Measurements from ENCODE around the gene NRP2.

DNA sequence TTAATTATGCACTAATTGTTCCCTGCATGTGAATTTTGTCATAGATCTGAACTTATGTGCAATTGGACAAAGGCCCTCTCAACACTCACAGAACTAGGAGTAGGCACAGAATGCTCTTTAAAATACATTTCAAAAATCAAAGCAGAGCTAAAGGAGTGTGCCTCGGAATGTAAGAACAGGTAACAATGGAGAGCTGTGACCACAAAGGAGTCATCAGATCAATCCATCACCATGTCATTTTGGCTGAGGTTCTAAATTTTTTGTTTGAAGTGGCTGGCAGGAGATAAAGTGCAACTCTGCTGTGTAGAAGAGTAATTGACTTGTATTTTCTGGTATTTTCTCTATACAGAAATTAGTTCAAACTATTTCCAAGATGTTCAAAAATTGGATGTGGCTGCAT lies 155.4 kb downstream of the NRP2 start:
- TF ChIP-seq, protein P1, sequence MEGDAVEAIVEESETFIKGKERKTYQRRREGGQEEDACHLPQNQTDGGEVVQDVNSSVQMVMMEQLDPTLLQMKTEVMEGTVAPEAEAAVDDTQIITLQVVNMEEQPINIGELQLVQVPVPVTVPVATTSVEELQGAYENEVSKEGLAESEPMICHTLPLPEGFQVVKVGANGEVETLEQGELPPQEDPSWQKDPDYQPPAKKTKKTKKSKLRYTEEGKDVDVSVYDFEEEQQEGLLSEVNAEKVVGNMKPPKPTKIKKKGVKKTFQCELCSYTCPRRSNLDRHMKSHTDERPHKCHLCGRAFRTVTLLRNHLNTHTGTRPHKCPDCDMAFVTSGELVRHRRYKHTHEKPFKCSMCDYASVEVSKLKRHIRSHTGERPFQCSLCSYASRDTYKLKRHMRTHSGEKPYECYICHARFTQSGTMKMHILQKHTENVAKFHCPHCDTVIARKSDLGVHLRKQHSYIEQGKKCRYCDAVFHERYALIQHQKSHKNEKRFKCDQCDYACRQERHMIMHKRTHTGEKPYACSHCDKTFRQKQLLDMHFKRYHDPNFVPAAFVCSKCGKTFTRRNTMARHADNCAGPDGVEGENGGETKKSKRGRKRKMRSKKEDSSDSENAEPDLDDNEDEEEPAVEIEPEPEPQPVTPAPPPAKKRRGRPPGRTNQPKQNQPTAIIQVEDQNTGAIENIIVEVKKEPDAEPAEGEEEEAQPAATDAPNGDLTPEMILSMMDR (IDR thresholded peaks at IDR 0.05; ENCODE audit: poor library complexity) = no peak
- TF ChIP-seq EZH2 (IDR thresholded peaks at IDR 0.05; ENCODE audit: borderline replicate concordance) = no peak
